SIG-M5 (cell line): ENCODE results near the gene ANKZF1.
A peak's percentile ranks its signal among the peaks of the same experiment; 100 is the strongest.
"Not testable (repeated sequence)": the region's sequence is repeated elsewhere in the genome, so short reads cannot be mapped to it uniquely, and the experiment has no call there.

Source experiments
- DNase-seq: peaks from one replicate; lab custom pipeline; 2025; lab: John Stamatoyannopoulos, UW

Gene ANKZF1

GRCh38 chr2:219229305-219230058, at the start of gene ANKZF1, which contains the start of gene ATG9A:
TSS of gene ANKZF1 (plus strand) at chr2:219229806. CDS start at chr2:219230258, 452 bp downstream.
TSS of gene ATG9A (minus strand) at chr2:219229636. CDS start at chr2:219228024, 1,612 bp downstream.
- peak; percentile 99 for DNase-seq

GRCh38 chr2:219180961-219181360, 48.6 kb upstream of the ANKZF1 start:
- DNase-seq: no peak

- no peak for DNase-seq
Observed at GRCh38 chr2:219181531-219181930, 48.1 kb upstream of the ANKZF1 start.

GRCh38 chr2:219182331-219183150, 47.1 kb upstream of the ANKZF1 start:
- DNase-seq: no peak

- DNase-seq: no peak
Observed at GRCh38 chr2:219183151-219183772, 46.3 kb upstream of the ANKZF1 start.

- no peak for DNase-seq
Observed at GRCh38 chr2:219184121-219184520, 45.5 kb upstream of the ANKZF1 start.

- DNase-seq: no peak
Observed at GRCh38 chr2:219186754-219187456, 42.7 kb upstream of the ANKZF1 start.

GRCh38 chr2:219197388-219197787, 32.2 kb upstream of the ANKZF1 start:
- no peak for DNase-seq

- no peak for DNase-seq
Observed at GRCh38 chr2:219198974-219199373, 30.6 kb upstream of the ANKZF1 start.

- no peak for DNase-seq
Observed at GRCh38 chr2:219199470-219200211, 30.0 kb upstream of the ANKZF1 start.

- DNase-seq: not testable (repeated sequence)
Observed at GRCh38 chr2:219200502-219201326, 28.9 kb upstream of the ANKZF1 start.

GRCh38 chr2:219201331-219201730, 28.3 kb upstream of the ANKZF1 start:
- not testable (repeated sequence) for DNase-seq

- no peak for DNase-seq
Observed at GRCh38 chr2:219204425-219205164, 25.0 kb upstream of the ANKZF1 start.

- DNase-seq: no peak
Observed at GRCh38 chr2:219205165-219205538, 24.5 kb upstream of the ANKZF1 start.

- DNase-seq: no peak
Observed at GRCh38 chr2:219205981-219206327, 23.7 kb upstream of the ANKZF1 start.

- DNase-seq: peak; percentile 54
Observed at GRCh38 chr2:219206328-219207133, 23.1 kb upstream of the ANKZF1 start, which contains the start of gene ZFAND2B. TSS of gene ZFAND2B (plus strand) at chr2:219206782. CDS start at chr2:219206988, 206 bp downstream.

- no peak for DNase-seq
Observed at GRCh38 chr2:219207134-219207883, 22.3 kb upstream of the ANKZF1 start.
